Uterus (tissue), 2 donors: ENCODE results near the gene SNF8.

Experiments
- POLR2A ChIP-seq, 2 donors: fragments of 450-650 bp; IDR thresholded peaks; one replicate each; pipeline ENCODE4 v1.6.1; 2016; ENCODE audit warnings: antibody characterized with exemption in 2 of 2, mild to moderate bottlenecking in 1 of 2, moderate library complexity in 1 of 2
- TF ChIP-seq, protein P1 (sequence below), 4 experiments: fragments of 200-600 bp in 2 of 4; fragments of 450-650 bp in 2 of 4; sonication (generic) in 2 of 4; IDR thresholded peaks; one replicate each; pipeline ENCODE4 v1.5.1; 2016 to 2019; ENCODE audit warnings: antibody characterized with exemption in 4 of 4, mild to moderate bottlenecking in 2 of 4, moderate library complexity in 1 of 4

DNA sequence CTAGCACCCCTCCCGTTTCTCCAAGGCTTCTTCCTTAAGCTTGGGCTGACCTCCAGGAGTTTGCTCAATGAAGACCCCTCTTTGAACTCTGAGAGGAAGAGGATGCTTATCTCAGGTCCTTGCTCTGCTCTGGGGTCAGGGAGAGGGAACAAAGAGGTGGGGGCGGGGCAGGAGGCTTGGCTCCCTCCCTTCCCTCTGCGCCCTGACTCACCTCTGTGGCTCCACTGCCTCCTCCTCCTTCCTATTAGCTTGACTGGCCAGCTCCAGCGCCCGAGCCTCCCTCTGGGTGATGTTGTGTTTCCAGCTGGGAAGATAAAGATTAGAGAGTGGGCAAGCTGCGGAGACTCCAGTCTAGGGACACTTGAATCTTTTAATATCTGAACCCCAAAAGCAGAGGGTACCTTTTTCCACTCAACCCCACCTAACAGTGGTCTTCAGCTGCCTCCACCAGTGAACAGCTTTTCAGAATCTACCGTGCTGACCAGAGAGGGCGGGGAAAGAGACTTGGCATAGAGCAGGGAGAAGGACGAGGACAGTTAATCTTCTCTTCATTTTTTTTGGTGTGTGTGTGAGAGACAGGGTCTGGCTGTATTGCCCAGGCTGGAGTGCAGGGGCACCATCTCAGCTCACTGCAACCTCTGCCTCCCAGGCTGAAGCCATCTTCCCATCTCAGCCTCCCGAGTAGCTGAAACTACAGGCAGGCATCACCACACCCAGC is 17.0 kb upstream of the SNF8 start:
- TF ChIP-seq, protein P1, sequence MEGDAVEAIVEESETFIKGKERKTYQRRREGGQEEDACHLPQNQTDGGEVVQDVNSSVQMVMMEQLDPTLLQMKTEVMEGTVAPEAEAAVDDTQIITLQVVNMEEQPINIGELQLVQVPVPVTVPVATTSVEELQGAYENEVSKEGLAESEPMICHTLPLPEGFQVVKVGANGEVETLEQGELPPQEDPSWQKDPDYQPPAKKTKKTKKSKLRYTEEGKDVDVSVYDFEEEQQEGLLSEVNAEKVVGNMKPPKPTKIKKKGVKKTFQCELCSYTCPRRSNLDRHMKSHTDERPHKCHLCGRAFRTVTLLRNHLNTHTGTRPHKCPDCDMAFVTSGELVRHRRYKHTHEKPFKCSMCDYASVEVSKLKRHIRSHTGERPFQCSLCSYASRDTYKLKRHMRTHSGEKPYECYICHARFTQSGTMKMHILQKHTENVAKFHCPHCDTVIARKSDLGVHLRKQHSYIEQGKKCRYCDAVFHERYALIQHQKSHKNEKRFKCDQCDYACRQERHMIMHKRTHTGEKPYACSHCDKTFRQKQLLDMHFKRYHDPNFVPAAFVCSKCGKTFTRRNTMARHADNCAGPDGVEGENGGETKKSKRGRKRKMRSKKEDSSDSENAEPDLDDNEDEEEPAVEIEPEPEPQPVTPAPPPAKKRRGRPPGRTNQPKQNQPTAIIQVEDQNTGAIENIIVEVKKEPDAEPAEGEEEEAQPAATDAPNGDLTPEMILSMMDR (IDR thresholded peaks at IDR 0.05), result no peak
- no peak for TF ChIP-seq POLR2A (IDR thresholded peaks at IDR 0.05)
